ENCODE measurements around the gene GPRC5C. TPM values are rescaled to one million over a fixed set of nuclear protein-coding genes. Genes with fewer than 3 reads are reported as not detected.

Gene GPRC5C
- total RNA-seq, 1 donor from 2014 or later, result 93.3 TPM

DNA sequence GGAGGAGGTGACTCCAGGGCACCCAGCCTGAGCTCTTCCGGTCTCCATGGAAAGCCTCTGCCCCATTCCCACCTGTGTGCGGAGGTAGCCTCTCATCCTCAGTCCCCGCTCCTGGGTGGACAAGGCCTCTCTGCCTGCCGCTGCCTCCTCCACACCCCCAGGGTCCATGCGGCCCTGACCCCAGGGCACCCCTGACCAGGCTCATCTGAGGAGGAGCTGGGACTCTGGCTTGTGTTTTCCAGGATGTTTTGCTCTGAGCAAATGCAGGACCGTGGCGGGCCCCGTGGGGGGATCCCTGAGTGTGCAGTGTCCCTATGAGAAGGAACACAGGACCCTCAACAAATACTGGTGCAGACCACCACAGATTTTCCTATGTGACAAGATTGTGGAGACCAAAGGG, 41.4 kb downstream of the GPRC5C start:
- peaks cover 13% of the 10 kb centered on the region for H3K36me3 Mint-ChIP-seq (ENCODE audit: unreplicated experiment)
- H3K27me3 Mint-ChIP-seq (ENCODE audit: unreplicated experiment), result peaks cover 8% of the 10 kb centered on the region
- H3K9me3 Mint-ChIP-seq (ENCODE audit: unreplicated experiment), result peaks cover 9% of the 10 kb centered on the region

DNA sequence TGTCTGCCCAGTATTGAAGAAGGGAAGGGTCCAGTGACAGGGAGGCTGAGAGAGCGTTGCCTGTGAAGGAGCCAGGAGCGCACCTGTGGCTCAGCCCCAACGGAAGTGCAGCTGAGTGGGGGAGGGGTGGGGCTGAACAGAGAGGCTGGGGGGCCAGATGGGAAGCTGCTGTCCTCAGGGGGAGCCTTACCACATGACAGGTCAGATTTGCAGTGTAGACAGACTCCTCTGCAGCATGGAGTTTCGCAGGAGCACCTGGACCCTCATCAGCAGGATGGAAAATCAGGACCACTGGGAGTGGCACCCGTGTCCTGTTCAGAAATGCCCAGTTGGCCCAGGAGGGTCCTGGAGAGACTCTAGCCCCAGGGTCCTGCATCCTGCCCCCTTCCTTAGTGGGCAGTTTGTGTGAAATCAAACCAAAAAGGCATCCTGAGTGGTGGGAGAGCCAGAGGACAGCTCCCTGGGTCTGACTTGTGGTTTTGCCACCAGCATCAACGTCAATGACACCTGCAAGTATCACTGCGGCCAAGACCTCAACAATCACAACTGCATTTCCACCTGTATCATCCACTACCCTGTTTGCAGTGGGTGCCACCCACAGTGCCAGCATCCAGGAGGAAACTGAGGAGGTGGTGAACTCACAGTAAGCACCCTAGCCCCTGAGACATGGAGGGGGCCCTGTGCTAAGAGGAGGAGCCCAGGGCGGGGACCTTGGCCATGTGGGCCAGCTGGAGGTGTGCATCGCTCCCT, 42.3 kb downstream of the GPRC5C start:
- Mint-ChIP-seq H3K4me3 (ENCODE audit: unreplicated experiment) (peak overlapping the region; percentile 55), H3K9me3 (ENCODE audit: unreplicated experiment) (peaks cover 9% of the 10 kb centered on the region), H3K27ac (ENCODE audit: unreplicated experiment) (peak overlapping the region; percentile 57), H3K27me3 (ENCODE audit: unreplicated experiment) (peaks cover 8% of the 10 kb centered on the region), H3K4me1 (ENCODE audit: low read depth, unreplicated experiment) (peaks cover 7% of the 10 kb centered on the region), H3K36me3 (ENCODE audit: unreplicated experiment) (peaks cover 13% of the 10 kb centered on the region)
- TF ChIP-seq CTCF (IDR thresholded peaks at IDR 0.05; ENCODE audit: partially characterized antibody, unreplicated experiment), result no peak
- DNase-seq, result no peak

More for the DNA sequence above, 41.4 kb downstream of the GPRC5C start:
- DNase-seq, result no peak
- Mint-ChIP-seq H3K4me3 (ENCODE audit: unreplicated experiment) (peak overlapping the region; percentile 55), H3K4me1 (ENCODE audit: low read depth, unreplicated experiment) (peaks cover 7% of the 10 kb centered on the region), H3K27ac (ENCODE audit: unreplicated experiment) (no peak overlapping the region)
- no peak for TF ChIP-seq CTCF (IDR thresholded peaks at IDR 0.05; ENCODE audit: partially characterized antibody, unreplicated experiment)

DNA sequence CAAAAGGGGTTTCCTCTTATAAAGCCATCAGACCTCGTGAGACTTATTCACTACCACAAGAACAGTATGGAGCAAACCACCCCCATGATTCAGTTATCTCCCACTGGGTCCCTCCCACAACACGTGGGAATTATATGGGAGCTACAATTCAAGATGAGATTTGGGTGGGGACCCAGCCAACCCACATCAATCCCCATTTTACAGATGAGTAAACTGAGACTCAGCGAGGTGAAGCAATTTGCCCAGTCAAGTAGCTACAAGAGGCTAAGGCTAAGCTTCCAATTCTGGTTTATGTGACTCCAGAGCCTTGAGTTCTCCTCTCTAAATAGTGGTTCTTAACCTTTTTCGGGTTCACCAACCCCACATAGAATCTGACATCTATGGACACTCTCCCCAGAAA, 43.3 kb downstream of the GPRC5C start:
- Mint-ChIP-seq H3K4me1 (ENCODE audit: low read depth, unreplicated experiment) (peaks cover 7% of the 10 kb centered on the region), H3K9me3 (ENCODE audit: unreplicated experiment) (peaks cover 8% of the 10 kb centered on the region), H3K36me3 (ENCODE audit: unreplicated experiment) (peaks cover 13% of the 10 kb centered on the region), H3K27ac (ENCODE audit: unreplicated experiment) (no peak overlapping the region), H3K27me3 (ENCODE audit: unreplicated experiment) (peaks cover 8% of the 10 kb centered on the region), H3K4me3 (ENCODE audit: unreplicated experiment) (no peak overlapping the region)
- DNase-seq, result no peak
- no peak for TF ChIP-seq CTCF (IDR thresholded peaks at IDR 0.05; ENCODE audit: partially characterized antibody, unreplicated experiment)

DNA sequence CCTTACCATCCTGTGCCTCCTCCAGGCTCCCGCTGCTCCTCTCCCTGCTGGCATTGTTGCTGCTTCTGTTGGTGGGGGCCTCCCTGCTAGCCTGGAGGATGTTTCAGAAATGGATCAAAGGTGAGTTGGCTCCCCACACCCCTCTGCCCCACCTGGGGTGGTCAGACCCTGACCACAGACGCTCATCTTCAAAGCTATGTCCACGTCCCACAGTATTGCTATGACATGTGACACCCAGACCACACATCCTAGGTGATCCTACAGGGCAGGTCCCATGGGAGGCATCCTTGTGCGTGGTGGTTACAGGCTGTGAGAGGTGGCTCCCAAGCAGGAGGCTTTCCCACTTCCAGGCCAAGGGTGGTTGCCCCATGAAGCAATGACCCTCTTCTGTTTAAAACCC, 45.5 kb downstream of the GPRC5C start:
- H3K36me3 Mint-ChIP-seq (ENCODE audit: unreplicated experiment), result peaks cover 13% of the 10 kb centered on the region
- H3K4me1 Mint-ChIP-seq (ENCODE audit: low read depth, unreplicated experiment), result peaks cover 7% of the 10 kb centered on the region
- DNase-seq, result no peak
- H3K4me3 Mint-ChIP-seq (ENCODE audit: unreplicated experiment), result no peak overlapping the region
- TF ChIP-seq CTCF (IDR thresholded peaks at IDR 0.05; ENCODE audit: partially characterized antibody, unreplicated experiment), result no peak
- peaks cover 9% of the 10 kb centered on the region for H3K27me3 Mint-ChIP-seq (ENCODE audit: unreplicated experiment)
- peaks cover 9% of the 10 kb centered on the region for H3K9me3 Mint-ChIP-seq (ENCODE audit: unreplicated experiment)
- H3K27ac Mint-ChIP-seq (ENCODE audit: unreplicated experiment), result no peak overlapping the region

DNA sequence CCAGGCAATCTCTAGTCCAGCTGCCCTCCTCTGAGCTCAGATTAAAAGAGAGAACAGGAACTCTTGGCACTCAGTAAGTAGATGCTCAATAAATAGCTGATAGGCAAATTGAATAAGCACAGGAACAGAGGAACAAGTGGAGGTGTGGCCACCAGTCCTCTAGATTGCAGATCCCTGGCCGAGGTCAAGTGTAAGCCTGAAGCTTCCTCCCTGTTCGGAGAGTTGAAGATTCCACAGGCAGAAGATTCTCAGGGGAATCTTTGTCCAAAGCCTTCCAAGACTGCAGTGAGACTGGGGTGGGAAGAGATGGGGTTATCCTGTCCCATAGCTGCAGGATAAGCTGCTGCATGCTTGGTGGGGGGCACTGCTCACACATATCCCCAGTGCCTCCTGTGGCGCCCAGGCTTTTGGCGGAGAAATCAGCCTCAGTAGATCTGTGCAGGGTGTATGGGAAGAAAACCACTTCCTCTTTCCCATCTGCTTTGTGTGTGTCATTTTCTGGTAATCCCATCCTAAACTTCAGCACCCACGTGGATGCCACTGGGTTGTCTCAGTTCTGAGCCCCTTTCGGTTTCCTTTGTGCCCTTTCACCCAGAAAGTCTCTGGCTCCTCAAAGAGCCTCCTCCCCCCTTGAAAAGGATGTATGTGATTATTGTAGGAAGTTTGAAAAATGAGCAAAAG, 46.7 kb downstream of the GPRC5C start:
- no peak overlapping the region for H3K4me3 Mint-ChIP-seq (ENCODE audit: unreplicated experiment)
- peaks cover 7% of the 10 kb centered on the region for H3K4me1 Mint-ChIP-seq (ENCODE audit: low read depth, unreplicated experiment)
- no peak overlapping the region for H3K27ac Mint-ChIP-seq (ENCODE audit: unreplicated experiment)
- peaks cover 9% of the 10 kb centered on the region for H3K9me3 Mint-ChIP-seq (ENCODE audit: unreplicated experiment)
- H3K36me3 Mint-ChIP-seq (ENCODE audit: unreplicated experiment), result peaks cover 13% of the 10 kb centered on the region
- peaks cover 9% of the 10 kb centered on the region for H3K27me3 Mint-ChIP-seq (ENCODE audit: unreplicated experiment)
- DNase-seq, result no peak
- no peak for TF ChIP-seq CTCF (IDR thresholded peaks at IDR 0.05; ENCODE audit: partially characterized antibody, unreplicated experiment)

All from glutamatergic neuron (in vitro differentiated cells).